ENCODE measurements around the gene SEC31A. TPM values are rescaled to one million over a fixed set of nuclear protein-coding genes. Genes with fewer than 3 reads are reported as not detected.

SEC31A gene
- total and polyA plus RNA-seq, 2 experiments from 2014 or later: 91.0 to 98.8 TPM

DNA sequence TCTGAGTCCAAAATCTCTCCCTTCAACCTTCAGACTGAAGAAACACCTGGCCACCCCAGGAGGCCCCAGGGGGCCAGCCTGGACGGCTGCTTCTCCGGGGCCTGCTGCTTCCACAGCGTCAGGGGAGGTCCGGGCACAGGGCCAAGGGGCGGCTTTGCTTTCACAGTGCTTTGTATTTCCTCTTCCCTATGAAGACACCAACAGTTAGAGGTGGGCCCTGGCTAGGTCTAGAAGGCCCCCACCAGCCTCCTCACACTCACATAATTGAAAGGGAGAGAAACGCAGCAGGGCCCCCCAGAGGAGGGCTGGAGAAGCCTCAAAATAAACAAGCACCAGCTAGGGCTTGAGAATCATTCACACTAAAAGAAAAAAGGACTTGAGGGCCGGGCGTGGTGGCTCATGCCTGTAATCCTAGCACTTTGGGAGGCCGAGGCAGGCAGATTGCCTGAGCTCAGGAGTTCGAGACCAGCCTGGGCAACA, 110.2 kb downstream of the SEC31A start (continued):
- TF ChIP-seq NANOG (IDR thresholded peaks at IDR 0.05; ENCODE audit: borderline replicate concordance): no peak
- no peak for TF ChIP-seq STAT1 (IDR thresholded peaks at IDR 0.05; ENCODE audit: unreplicated experiment)

DNA sequence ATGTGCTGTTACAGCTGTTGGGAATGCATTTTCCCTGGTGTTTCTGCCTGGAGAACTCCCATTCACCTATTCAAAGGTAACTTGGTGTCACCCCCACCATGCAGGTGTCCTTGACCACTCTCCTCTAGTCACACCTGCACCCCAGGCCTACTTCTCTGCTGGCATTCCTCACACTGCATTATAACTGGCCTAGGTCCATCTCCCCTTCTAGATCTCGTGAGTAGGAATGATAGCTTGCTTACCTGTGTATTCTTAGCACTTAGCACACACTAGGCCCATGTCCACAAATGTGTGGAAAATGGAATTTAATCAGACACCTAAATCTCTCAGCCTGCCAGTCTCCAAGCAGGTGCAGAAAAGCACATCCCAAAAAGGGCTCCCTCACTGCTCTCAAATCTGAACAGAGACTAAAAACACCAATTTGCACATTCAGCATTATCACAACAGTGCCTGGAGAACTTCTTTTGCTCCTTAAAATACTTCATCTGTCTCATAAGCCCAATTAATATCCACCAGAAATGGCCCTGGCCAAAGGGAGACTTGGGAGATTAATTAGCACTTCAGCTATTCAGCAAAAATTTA, 110.7 kb downstream of the SEC31A start:
- Mint-ChIP-seq H3K27me3 (ENCODE audit: insufficient read depth, low read depth, poor library complexity) (peaks cover 52% of the 10 kb centered on the region), H3K36me3 (ENCODE audit: low read depth) (no peaks in the 10 kb centered on the region; the same call in 2 of the 3 replicates), H3K9me3 (no peaks in the 10 kb centered on the region; the same call in 2 of the 3 replicates), H3K27ac (no peak overlapping the region), H3K4me3 (no peak overlapping the region), H3K4me1 (peaks cover 30% of the 10 kb centered on the region)
- Histone ChIP-seq H3K27ac (ENCODE audit: low read depth) (no peak overlapping the region), H2AFZ (no peak overlapping the region), H3K79me2 (replicated peaks; ENCODE audit: insufficient read depth) (no peaks in the 10 kb centered on the region), H3K4me1 (ENCODE audit: insufficient read depth) (peaks cover 29% of the 10 kb centered on the region), H3K4me3 (no peak overlapping the region), H3F3A (replicated peaks; ENCODE audit: low read depth) (no peaks in the 10 kb centered on the region), H4K20me1 (replicated peaks; ENCODE audit: insufficient read depth) (peaks cover 4% of the 10 kb centered on the region), H3K27me3 (ENCODE audit: insufficient read depth) (peaks cover 66% of the 10 kb centered on the region), H3K4me2 (no peak overlapping the region), H3K36me3 (ENCODE audit: insufficient read depth) (no peaks in the 10 kb centered on the region), H3K9me2 (ENCODE audit: insufficient read depth) (no peaks in the 10 kb centered on the region)
- DNase-seq (ENCODE audit: low spot score): no peak
- ATAC-seq: no peak
- TF ChIP-seq NANOG (IDR thresholded peaks at IDR 0.05; ENCODE audit: borderline replicate concordance): no peak
- TF ChIP-seq CREB1 (CRISPR knock-in tag; IDR thresholded peaks at IDR 0.05; ENCODE audit: low read depth): no peak
- no peak for TF ChIP-seq POLR2AphosphoS5 (IDR thresholded peaks at IDR 0.05; ENCODE audit: low read depth)
- no peak for TF ChIP-seq JUNB (IDR thresholded peaks at IDR 0.05; ENCODE audit: unreplicated experiment)
- TF ChIP-seq EZH2phosphoT487 (IDR thresholded peaks at IDR 0.05; ENCODE audit: unreplicated experiment): no peak
- no peak for TF ChIP-seq ZNF114 (CRISPR knock-in tag; IDR thresholded peaks at IDR 0.05)
- no peak for TF ChIP-seq ZNF462 (CRISPR knock-in tag; IDR thresholded peaks at IDR 0.05)
- TF ChIP-seq, protein P1, sequence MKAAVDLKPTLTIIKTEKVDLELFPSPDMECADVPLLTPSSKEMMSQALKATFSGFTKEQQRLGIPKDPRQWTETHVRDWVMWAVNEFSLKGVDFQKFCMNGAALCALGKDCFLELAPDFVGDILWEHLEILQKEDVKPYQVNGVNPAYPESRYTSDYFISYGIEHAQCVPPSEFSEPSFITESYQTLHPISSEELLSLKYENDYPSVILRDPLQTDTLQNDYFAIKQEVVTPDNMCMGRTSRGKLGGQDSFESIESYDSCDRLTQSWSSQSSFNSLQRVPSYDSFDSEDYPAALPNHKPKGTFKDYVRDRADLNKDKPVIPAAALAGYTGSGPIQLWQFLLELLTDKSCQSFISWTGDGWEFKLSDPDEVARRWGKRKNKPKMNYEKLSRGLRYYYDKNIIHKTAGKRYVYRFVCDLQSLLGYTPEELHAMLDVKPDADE (IDR thresholded peaks at IDR 0.05): no peak
- TF ChIP-seq ZNF331 (CRISPR knock-in tag; IDR thresholded peaks at IDR 0.05; ENCODE audit: low read depth): no peak
- no peak for TF ChIP-seq EZH2 (IDR thresholded peaks at IDR 0.05; ENCODE audit: low read depth, unreplicated experiment)
- TF ChIP-seq STAT1 (IDR thresholded peaks at IDR 0.05; ENCODE audit: unreplicated experiment): no peak
- TF ChIP-seq, protein P2, sequence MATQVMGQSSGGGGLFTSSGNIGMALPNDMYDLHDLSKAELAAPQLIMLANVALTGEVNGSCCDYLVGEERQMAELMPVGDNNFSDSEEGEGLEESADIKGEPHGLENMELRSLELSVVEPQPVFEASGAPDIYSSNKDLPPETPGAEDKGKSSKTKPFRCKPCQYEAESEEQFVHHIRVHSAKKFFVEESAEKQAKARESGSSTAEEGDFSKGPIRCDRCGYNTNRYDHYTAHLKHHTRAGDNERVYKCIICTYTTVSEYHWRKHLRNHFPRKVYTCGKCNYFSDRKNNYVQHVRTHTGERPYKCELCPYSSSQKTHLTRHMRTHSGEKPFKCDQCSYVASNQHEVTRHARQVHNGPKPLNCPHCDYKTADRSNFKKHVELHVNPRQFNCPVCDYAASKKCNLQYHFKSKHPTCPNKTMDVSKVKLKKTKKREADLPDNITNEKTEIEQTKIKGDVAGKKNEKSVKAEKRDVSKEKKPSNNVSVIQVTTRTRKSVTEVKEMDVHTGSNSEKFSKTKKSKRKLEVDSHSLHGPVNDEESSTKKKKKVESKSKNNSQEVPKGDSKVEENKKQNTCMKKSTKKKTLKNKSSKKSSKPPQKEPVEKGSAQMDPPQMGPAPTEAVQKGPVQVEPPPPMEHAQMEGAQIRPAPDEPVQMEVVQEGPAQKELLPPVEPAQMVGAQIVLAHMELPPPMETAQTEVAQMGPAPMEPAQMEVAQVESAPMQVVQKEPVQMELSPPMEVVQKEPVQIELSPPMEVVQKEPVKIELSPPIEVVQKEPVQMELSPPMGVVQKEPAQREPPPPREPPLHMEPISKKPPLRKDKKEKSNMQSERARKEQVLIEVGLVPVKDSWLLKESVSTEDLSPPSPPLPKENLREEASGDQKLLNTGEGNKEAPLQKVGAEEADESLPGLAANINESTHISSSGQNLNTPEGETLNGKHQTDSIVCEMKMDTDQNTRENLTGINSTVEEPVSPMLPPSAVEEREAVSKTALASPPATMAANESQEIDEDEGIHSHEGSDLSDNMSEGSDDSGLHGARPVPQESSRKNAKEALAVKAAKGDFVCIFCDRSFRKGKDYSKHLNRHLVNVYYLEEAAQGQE (IDR thresholded peaks at IDR 0.05; ENCODE audit: unreplicated experiment): no peak

Measured in GM23338 (cell line).